Neural progenitor cell (in vitro differentiated cells): ENCODE data around the gene NCR2.

Experiments used
- EZH2 ChIP-seq: fragments of 200-600 bp; sonication (generic); IDR thresholded peaks from 2 replicates; pipeline ENCODE4 v1.6.1; 2017; ENCODE audit warnings: antibody characterized with exemption, mild to moderate bottlenecking, moderate library complexity
- EZH2phosphoT487 ChIP-seq: fragments of 200-600 bp; sonication (generic); IDR thresholded peaks from 2 replicates; pipeline ENCODE4 v1.6.1; 2017; ENCODE audit warnings: antibody characterized with exemption
- TF ChIP-seq, protein P1 (sequence below): fragments of 200-600 bp; sonication (generic); IDR thresholded peaks from 2 replicates; pipeline ENCODE4 v1.5.1; 2017; ENCODE audit warnings: antibody characterized with exemption, mild to moderate bottlenecking

DNA sequence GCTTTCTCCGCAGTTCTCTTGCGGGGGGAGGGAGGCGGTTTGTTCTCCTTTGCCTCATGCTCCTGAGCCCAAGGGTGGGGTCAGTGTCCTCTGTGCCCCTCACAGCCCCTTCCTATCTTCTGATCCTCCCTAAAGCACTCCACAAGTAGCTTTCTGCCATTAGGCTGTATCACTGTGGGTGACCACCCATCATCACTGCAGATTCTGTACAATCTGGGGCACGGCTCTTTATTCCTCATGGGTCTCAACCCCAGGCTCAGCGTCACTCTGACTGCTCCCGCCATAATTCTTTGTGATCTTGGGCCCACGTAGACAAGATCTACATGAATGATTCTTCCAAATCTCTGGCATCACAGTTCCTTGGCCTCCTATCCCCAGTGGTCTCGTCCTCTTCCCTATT, 10.5 kb downstream of the NCR2 start:
- TF ChIP-seq, protein P1, sequence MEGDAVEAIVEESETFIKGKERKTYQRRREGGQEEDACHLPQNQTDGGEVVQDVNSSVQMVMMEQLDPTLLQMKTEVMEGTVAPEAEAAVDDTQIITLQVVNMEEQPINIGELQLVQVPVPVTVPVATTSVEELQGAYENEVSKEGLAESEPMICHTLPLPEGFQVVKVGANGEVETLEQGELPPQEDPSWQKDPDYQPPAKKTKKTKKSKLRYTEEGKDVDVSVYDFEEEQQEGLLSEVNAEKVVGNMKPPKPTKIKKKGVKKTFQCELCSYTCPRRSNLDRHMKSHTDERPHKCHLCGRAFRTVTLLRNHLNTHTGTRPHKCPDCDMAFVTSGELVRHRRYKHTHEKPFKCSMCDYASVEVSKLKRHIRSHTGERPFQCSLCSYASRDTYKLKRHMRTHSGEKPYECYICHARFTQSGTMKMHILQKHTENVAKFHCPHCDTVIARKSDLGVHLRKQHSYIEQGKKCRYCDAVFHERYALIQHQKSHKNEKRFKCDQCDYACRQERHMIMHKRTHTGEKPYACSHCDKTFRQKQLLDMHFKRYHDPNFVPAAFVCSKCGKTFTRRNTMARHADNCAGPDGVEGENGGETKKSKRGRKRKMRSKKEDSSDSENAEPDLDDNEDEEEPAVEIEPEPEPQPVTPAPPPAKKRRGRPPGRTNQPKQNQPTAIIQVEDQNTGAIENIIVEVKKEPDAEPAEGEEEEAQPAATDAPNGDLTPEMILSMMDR, result no peak
- TF ChIP-seq EZH2 (no peak), EZH2phosphoT487 (no peak)
